HEK293 (cell line): ENCODE measurements around the gene SLAMF7.

Source experiments
- MYNN ChIP-seq: fragments of 450-650 bp; formaldehyde crosslinking; IDR thresholded peaks from 2 replicates; pipeline ENCODE4 v1.5.1; 2016; ENCODE audit warnings: missing biosample characterization, missing genetic modification characterization, borderline replicate concordance
- ZFP3 ChIP-seq: fragments of 450-650 bp; formaldehyde crosslinking; IDR thresholded peaks from 2 replicates; pipeline ENCODE4 v1.5.1; 2016; ENCODE audit warnings: low read depth, missing biosample characterization, missing genetic modification characterization
- ZNF138 ChIP-seq: fragments of 450-650 bp; formaldehyde crosslinking; IDR thresholded peaks from 2 replicates; pipeline ENCODE4 v1.5.1; 2016; ENCODE audit warnings: missing biosample characterization, missing genetic modification characterization, borderline replicate concordance
- ZNF174 ChIP-seq: fragments of 450-650 bp; formaldehyde crosslinking; IDR thresholded peaks from 2 replicates; pipeline ENCODE4 v1.5.0; 2017; ENCODE audit warnings: missing biosample characterization, mild to moderate bottlenecking, missing genetic modification characterization
- ZNF274 ChIP-seq, 2 experiments: fragments of 200-500 bp in 1 of 2; fragments of 450-650 bp in 1 of 2; sonication (Bioruptor generic) in 1 of 2; formaldehyde crosslinking in 1 of 2; IDR thresholded peaks; 2 replicates each; pipeline versions ENCODE4 v1.5.1 to v1.6.1; 2014 to 2016; ENCODE audit warnings: borderline replicate concordance in 1 of 2, inconsistent platforms in 1 of 2, low read length in 1 of 2, missing biosample characterization in 1 of 2, missing genetic modification characterization in 1 of 2
- ZNF473 ChIP-seq: fragments of 450-650 bp; formaldehyde crosslinking; IDR thresholded peaks from 2 replicates; pipeline ENCODE4 v1.5.1; 2017; ENCODE audit warnings: missing biosample characterization, missing genetic modification characterization
- ZNF501 ChIP-seq: fragments of 450-650 bp; formaldehyde crosslinking; IDR thresholded peaks from 2 replicates; pipeline ENCODE4 v1.5.1; 2016; ENCODE audit warnings: missing biosample characterization, missing genetic modification characterization
- ZNF777 ChIP-seq: fragments of 450-650 bp; formaldehyde crosslinking; IDR thresholded peaks from 2 replicates; pipeline ENCODE4 v1.5.1; 2017; ENCODE audit warnings: missing biosample characterization, missing genetic modification characterization, borderline replicate concordance
- TF ChIP-seq, protein P1 (sequence below): fragments of 450-650 bp; formaldehyde crosslinking; IDR thresholded peaks from 2 replicates; pipeline ENCODE4 v1.5.1; 2016; ENCODE audit warnings: missing biosample characterization, missing genetic modification characterization
- TF ChIP-seq, protein P2 (sequence below): fragments of 450-650 bp; formaldehyde crosslinking; IDR thresholded peaks from 2 replicates; pipeline ENCODE4 v1.5.0; 2017; ENCODE audit warnings: missing biosample characterization, missing genetic modification characterization, borderline replicate concordance

DNA sequence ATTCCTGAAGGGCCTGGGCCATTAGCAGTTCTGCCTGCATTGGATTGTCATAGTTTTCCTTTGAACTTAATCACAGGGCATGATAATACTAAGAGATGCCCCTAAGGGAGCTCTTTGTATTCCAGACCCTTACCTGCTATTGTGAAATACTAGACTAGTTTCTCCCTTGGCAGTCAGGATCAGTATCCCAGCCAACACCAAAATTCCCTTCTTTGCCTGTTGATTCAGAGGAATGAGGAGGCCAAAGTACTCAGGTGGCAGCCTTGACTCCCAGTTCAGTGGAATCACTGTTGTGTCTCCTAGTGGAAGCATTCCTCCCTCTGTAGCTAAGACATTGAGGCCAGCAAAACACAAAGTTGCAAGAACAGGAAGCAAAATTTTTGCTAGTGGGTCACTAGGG lies 20.7 kb downstream of the SLAMF7 start:
- TF ChIP-seq ZNF777 (no peak), ZNF174 (tag by site-specific recombination) (no peak), MYNN (tag by site-specific recombination) (no peak), ZNF473 (tag by site-specific recombination) (no peak), ZNF138 (tag by site-specific recombination) (no peak), ZNF274 (IDR thresholded peaks at IDR 0.05; ENCODE audit: low read length) (no peak), ZNF274 (tag by site-specific recombination; IDR thresholded peaks at IDR 0.05; ENCODE audit: borderline replicate concordance) (no peak), ZFP3 (tag by site-specific recombination) (no peak), ZNF501 (no peak)
- TF ChIP-seq, protein P1, sequence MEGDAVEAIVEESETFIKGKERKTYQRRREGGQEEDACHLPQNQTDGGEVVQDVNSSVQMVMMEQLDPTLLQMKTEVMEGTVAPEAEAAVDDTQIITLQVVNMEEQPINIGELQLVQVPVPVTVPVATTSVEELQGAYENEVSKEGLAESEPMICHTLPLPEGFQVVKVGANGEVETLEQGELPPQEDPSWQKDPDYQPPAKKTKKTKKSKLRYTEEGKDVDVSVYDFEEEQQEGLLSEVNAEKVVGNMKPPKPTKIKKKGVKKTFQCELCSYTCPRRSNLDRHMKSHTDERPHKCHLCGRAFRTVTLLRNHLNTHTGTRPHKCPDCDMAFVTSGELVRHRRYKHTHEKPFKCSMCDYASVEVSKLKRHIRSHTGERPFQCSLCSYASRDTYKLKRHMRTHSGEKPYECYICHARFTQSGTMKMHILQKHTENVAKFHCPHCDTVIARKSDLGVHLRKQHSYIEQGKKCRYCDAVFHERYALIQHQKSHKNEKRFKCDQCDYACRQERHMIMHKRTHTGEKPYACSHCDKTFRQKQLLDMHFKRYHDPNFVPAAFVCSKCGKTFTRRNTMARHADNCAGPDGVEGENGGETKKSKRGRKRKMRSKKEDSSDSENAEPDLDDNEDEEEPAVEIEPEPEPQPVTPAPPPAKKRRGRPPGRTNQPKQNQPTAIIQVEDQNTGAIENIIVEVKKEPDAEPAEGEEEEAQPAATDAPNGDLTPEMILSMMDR (tag by site-specific recombination), result no peak
- TF ChIP-seq, protein P2, sequence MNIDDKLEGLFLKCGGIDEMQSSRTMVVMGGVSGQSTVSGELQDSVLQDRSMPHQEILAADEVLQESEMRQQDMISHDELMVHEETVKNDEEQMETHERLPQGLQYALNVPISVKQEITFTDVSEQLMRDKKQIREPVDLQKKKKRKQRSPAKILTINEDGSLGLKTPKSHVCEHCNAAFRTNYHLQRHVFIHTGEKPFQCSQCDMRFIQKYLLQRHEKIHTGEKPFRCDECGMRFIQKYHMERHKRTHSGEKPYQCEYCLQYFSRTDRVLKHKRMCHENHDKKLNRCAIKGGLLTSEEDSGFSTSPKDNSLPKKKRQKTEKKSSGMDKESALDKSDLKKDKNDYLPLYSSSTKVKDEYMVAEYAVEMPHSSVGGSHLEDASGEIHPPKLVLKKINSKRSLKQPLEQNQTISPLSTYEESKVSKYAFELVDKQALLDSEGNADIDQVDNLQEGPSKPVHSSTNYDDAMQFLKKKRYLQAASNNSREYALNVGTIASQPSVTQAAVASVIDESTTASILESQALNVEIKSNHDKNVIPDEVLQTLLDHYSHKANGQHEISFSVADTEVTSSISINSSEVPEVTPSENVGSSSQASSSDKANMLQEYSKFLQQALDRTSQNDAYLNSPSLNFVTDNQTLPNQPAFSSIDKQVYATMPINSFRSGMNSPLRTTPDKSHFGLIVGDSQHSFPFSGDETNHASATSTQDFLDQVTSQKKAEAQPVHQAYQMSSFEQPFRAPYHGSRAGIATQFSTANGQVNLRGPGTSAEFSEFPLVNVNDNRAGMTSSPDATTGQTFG (tag by site-specific recombination), result no peak
